ENCODE measurements around the gene P2RX1.

DNA sequence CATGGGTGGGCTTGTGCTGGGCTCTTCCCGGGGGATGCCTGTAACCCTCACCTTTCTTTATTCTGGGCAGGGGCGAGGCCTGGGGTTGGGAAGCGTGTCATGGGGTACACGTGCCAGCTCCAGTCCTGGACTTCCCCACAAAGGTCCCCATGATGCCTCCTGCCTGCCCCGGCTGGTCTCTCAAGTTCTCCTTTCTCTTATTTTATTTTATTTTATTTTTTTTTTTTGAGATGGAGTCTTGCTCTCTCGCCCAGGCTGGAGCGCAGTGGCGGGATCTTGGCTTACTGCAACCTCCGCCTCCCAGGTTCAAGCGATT is 39.4 kb upstream of the P2RX1 start:
- TF ChIP-seq, protein P1, sequence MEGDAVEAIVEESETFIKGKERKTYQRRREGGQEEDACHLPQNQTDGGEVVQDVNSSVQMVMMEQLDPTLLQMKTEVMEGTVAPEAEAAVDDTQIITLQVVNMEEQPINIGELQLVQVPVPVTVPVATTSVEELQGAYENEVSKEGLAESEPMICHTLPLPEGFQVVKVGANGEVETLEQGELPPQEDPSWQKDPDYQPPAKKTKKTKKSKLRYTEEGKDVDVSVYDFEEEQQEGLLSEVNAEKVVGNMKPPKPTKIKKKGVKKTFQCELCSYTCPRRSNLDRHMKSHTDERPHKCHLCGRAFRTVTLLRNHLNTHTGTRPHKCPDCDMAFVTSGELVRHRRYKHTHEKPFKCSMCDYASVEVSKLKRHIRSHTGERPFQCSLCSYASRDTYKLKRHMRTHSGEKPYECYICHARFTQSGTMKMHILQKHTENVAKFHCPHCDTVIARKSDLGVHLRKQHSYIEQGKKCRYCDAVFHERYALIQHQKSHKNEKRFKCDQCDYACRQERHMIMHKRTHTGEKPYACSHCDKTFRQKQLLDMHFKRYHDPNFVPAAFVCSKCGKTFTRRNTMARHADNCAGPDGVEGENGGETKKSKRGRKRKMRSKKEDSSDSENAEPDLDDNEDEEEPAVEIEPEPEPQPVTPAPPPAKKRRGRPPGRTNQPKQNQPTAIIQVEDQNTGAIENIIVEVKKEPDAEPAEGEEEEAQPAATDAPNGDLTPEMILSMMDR (IDR thresholded peaks at IDR 0.05), result no peak
- TF ChIP-seq POLR2A (IDR thresholded peaks at IDR 0.05), result no peak
- TF ChIP-seq POLR2AphosphoS5 (IDR thresholded peaks at IDR 0.05), result no peak
- no peak for TF ChIP-seq EP300 (IDR thresholded peaks at IDR 0.05)

Data from suprapubic skin (tissue), 4 donors.